T1000 (cell line): ENCODE data around the gene ETV5.
"Not testable (repeated sequence)": the region's sequence is repeated elsewhere in the genome, so short reads cannot be mapped to it uniquely, and the experiment has no call there.

Experiments
- DNase-seq: peaks from one replicate; lab custom pipeline; 2025; ENCODE audit warnings: mixed read lengths; lab: John Stamatoyannopoulos, UW

ETV5 gene

GRCh38 chr3:186067360-186068242 lies 41.3 kb downstream of the ETV5 start:
- no peak for DNase-seq

DNA sequence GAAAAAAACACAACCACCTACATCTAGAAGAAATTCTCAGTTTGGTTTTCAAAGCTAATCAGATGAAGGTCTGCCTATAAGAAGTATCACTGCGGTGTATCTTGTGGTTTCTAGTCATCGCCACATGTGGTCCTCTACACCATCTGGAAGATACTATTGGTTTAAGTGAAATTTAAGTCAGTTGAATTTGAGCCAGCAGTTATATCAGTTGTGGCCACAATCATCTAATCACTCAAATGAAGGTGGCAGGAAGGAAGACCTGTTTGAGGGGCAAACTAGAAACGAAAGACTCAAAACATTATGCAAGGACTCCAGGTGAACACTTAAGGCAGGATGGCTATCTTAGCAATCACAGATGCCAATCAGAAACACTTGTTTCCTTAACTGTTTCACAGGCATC lies 48.7 kb downstream of the ETV5 start:
- DNase-seq = no peak

GRCh38 chr3:186059192-186059591 lies 49.7 kb downstream of the ETV5 start:
- no peak for DNase-seq

GRCh38 chr3:186058225-186058624 lies 50.7 kb downstream of the ETV5 start:
- no peak for DNase-seq

DNA sequence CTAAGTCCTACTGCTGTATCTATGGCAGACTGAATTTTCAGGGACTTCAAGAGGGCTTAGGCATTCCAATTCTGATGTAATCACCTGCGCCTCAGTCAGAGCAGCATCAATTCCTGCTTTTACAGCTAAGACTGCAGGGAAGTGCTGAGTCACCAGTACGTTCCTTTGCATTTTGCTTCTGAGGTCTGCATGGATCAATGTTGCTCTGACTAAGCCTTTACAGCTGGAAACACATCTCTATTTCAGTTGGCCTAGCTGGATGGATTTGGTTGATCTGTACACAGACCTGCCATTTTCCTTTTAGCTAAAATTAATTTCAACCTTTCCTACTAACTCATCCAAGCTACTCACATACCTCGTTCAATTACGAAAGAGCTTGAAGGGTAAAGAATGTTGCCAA lies 51.3 kb downstream of the ETV5 start:
- no peak for DNase-seq

- no peak for DNase-seq
Measured at GRCh38 chr3:186054792-186055352, 54.0 kb downstream of the ETV5 start.

GRCh38 chr3:186053954-186054791 lies 54.7 kb downstream of the ETV5 start:
- no peak for DNase-seq

GRCh38 chr3:186052096-186052840 lies 56.6 kb downstream of the ETV5 start:
- DNase-seq = no peak

DNA sequence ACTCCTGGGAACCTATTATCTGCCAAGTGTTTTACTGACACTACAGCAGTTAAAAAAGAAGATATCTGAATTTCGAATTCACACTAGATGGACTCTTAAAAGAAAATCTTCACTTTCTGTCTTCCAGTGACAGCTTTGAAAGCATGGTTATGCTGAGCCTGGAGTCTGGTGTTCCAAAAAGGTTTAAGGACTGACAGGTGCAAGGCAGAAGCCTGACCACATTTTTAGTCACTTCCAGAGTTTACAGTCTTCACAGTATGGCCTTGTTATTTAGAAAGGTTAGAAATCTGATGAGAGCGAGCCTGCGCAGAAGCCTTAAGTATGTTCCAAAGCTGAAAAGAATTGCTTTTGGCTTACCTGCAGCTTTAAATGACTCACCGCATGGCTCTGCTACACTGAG lies 59.9 kb downstream of the ETV5 start:
- no peak for DNase-seq

DNA sequence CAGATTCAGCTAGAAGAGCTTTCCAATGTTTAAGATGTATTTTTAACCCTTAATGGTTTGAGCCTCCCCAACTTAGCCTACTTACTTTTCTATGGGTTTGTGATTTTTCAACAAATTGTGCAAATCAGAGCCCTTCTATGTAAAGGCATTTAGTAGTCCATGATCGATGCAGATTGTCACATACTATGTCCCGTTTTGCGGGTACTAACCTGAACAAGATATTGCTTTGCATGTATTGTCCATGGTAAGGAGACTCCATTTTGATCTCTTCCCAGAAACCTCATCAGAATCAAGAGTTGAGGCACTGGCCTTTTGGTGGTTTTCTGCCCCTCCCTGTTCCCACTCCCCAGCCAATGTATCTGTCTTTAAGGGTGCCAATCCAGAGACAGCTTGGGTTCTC lies 60.8 kb downstream of the ETV5 start:
- no peak for DNase-seq

DNA sequence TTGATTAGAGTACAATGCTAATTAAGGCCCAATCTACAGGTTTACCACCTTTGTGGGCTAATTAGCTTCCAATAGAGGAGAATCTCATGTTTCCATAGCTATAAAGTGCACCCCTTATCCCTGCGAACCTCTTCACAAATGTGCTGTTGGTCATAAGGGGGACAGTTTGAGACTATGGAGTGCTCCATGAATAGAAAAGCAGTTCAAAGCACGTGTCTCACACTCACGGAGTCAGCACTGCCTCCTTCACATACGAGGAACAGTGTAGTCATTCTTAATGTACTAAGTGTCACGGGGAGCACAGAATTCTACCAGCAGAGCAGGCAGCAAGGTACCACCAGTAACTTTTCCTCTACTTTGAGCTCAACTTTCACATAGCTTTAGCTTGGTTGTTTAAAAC lies 62.1 kb downstream of the ETV5 start:
- DNase-seq = no peak

GRCh38 chr3:186044968-186045367 lies 63.9 kb downstream of the ETV5 start:
- no peak for DNase-seq

DNA sequence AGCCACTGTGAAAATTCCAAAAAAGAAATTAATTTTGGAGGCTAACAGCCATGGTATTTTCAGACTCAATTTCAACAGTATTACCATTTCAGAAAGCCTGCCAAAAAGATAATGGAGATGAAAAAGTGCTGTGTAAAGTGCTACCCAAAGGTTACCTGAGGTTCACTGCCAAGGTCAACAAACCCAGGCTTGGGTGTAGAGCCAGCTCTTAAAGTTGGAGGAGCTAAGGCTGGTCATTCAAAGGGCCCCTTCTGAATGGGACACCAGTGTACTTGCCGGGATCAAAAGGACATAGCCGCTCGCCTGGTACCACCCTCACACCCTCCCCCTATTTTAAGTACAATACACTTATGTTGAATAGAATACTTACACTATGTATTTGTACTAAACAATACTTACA lies 64.5 kb downstream of the ETV5 start:
- no peak for DNase-seq

DNA sequence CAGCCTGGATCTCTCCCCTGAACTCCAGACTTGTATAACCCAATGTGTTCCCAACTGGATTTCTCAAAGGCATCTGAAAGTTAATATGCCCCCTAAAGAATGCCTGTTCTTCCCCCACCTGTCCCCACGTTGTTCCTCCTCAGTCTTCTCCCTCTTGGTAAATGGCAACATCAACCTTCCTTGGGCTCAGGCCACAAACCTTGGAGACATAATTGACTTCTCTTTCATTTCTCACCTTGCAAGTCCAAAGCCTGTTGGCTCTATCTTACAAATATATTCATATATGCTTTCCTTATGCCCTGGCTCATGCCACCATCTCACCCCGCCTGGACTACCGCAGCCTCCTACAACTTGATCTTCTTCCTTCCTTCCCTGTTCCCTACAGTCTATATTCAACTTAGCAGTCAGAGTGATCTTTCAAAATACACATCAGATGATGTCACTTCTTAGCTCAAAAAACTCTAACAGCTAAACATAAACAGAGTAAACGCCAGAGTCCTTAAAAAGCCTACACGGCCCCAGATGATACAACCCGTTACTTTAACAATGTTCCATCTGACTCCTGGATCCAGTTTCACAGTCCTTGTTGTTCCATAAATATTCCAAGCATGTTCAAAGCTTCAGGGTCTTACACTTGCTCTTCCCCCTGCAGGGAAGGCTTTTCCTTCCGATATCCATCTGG lies 66.2 kb downstream of the ETV5 start:
- no peak for DNase-seq

- no peak for DNase-seq
Measured at GRCh38 chr3:186042036-186042435, 66.9 kb downstream of the ETV5 start.

DNA sequence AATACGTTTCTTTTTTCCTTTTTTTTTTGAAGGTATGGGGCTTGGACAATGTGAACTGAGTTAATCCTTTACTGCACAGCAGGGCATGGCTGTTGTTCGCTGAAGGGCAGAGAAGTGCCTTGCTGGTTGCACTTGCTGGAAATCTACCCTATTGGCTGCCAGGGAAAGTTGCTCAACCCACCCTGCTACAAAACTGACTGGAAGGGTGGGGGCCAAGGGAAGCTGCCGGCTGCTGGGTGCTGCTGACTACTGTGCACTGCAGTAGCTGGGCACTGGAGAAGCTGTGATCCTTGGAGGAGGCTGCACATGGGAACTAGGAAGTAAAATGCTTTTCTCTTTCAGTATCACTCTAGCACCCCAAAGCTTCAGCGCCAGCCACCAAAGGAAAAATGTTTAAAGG lies 70.5 kb downstream of the ETV5 start:
- DNase-seq = no peak

GRCh38 chr3:186035277-186035676 lies 73.6 kb downstream of the ETV5 start:
- no peak for DNase-seq

GRCh38 chr3:186032321-186032720 lies 76.6 kb downstream of the ETV5 start:
- no peak for DNase-seq

DNA sequence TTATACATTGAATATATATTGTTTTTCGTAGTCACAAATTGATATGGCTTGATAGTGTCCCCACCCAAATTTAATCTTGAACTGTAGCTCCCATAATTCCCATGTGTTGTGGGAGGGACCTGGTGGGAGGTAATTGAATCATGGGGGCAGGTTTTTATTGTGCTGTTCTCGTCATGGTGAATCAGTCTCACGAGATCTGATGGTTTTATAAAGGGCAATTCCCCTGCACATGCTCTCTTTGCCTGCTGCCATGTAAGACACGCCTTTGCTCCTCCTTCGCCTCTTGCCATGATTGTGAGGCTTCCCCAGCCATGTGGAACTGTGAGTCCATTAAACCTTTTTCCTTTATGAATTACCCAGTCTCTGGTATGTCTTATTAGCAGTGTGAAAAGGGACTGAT lies 82.9 kb downstream of the ETV5 start:
- DNase-seq = not testable (repeated sequence)

GRCh38 chr3:186025161-186025560 lies 83.7 kb downstream of the ETV5 start:
- peak; percentile 31 for DNase-seq

DNA sequence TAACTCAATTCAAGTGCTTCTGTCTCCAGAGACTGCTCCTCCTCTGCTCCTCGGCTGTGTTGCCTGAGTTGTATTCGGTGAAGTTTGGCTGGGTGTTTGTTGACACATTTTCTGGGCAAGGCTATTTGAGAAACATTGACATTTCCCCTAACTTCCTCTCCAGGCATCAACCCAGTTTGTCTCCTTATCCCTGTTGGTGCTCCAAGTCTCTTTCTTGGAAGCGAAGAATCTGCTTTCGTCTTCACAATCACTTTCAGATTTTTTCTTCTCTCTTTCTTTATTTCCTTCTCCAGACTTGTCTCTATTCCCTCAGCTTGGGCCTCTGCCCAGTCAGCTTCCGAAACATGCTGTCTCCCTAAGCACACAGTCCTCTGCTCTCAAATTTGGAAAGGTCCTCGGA lies 84.7 kb downstream of the ETV5 start:
- DNase-seq = no peak

GRCh38 chr3:186022931-186023330 lies 86.0 kb downstream of the ETV5 start:
- no peak for DNase-seq
